ENCODE results near the gene CREBBP. TPM values are rescaled to one million over a fixed set of nuclear protein-coding genes. Genes with fewer than 3 reads are reported as not detected.

CREBBP gene
- total RNA-seq, 2 experiments from 2014 or later: 49.2 to 53.2 TPM

GRCh38 chr16:3730161-3731125, 150.1 kb downstream of the CREBBP start:
- peaks cover 36% of the 10 kb centered on the region for H3K36me3 Mint-ChIP-seq
- no peaks in the 10 kb centered on the region for H3K4me1 Mint-ChIP-seq
- H3K27ac Mint-ChIP-seq: peak overlapping the region; percentile 12
- no peaks in the 10 kb centered on the region for H3K27me3 Mint-ChIP-seq
- CTCF ChIA-PET: no interaction called here
- no peak for DNase-seq
- no peak overlapping the region for H3K4me3 Mint-ChIP-seq
- ATAC-seq: no peak
- no peaks in the 10 kb centered on the region for H3K9me3 Mint-ChIP-seq (ENCODE audit: low read depth)

- CTCF ChIA-PET: no interaction called here
- ATAC-seq (no peak), DNase-seq (no peak)
- peaks cover 32% of the 10 kb centered on the region for H3K36me3 Mint-ChIP-seq
- no peak overlapping the region for H3K27ac Mint-ChIP-seq
- H3K4me3 Mint-ChIP-seq: no peak overlapping the region
- H3K4me1 Mint-ChIP-seq: no peaks in the 10 kb centered on the region
- H3K27me3 Mint-ChIP-seq: no peaks in the 10 kb centered on the region
- no peaks in the 10 kb centered on the region for H3K9me3 Mint-ChIP-seq (ENCODE audit: low read depth)
These were observed 151.1 kb downstream of the CREBBP start for GRCh38 chr16:3729161-3730112.

GRCh38 chr16:3728424-3729160, 151.9 kb downstream of the CREBBP start:
- Mint-ChIP-seq H3K4me1 (no peaks in the 10 kb centered on the region), H3K36me3 (peaks cover 26% of the 10 kb centered on the region), H3K27ac (no peak overlapping the region), H3K9me3 (ENCODE audit: low read depth) (no peaks in the 10 kb centered on the region), H3K4me3 (no peak overlapping the region), H3K27me3 (no peaks in the 10 kb centered on the region)
- ATAC-seq (no peak), DNase-seq (no peak)
- CTCF ChIA-PET: no interaction called here

- DNase-seq (no peak), ATAC-seq (no peak)
- no peaks in the 10 kb centered on the region for H3K4me1 Mint-ChIP-seq
- H3K27me3 Mint-ChIP-seq: peaks cover under 1% of the 10 kb centered on the region
- H3K27ac Mint-ChIP-seq: no peak overlapping the region
- H3K4me3 Mint-ChIP-seq: no peak overlapping the region
- CTCF ChIA-PET: no interaction called here
- peaks cover 26% of the 10 kb centered on the region for H3K36me3 Mint-ChIP-seq
- H3K9me3 Mint-ChIP-seq (ENCODE audit: low read depth): no peaks in the 10 kb centered on the region
These were observed 152.6 kb downstream of the CREBBP start for GRCh38 chr16:3727806-3728381.

- ATAC-seq (no peak), DNase-seq (no peak)
- Mint-ChIP-seq H3K27me3 (peaks cover 2% of the 10 kb centered on the region), H3K4me3 (no peak overlapping the region), H3K9me3 (ENCODE audit: low read depth) (no peaks in the 10 kb centered on the region), H3K27ac (no peak overlapping the region), H3K36me3 (peaks cover 21% of the 10 kb centered on the region), H3K4me1 (no peaks in the 10 kb centered on the region)
- CTCF ChIA-PET: no interaction called here
These were observed 154.4 kb downstream of the CREBBP start for GRCh38 chr16:3726021-3726687.

- H3K36me3 Mint-ChIP-seq: peaks cover 16% of the 10 kb centered on the region
- ATAC-seq (no peak), DNase-seq (no peak)
- CTCF ChIA-PET: no interaction called here
- H3K27ac Mint-ChIP-seq: no peak overlapping the region
- H3K4me3 Mint-ChIP-seq: no peak overlapping the region
- H3K4me1 Mint-ChIP-seq: no peaks in the 10 kb centered on the region
- peaks cover 2% of the 10 kb centered on the region for H3K27me3 Mint-ChIP-seq
- H3K9me3 Mint-ChIP-seq (ENCODE audit: low read depth): no peaks in the 10 kb centered on the region
These were observed 155.2 kb downstream of the CREBBP start for GRCh38 chr16:3725276-3725675.

GRCh38 chr16:3722508-3722907, 158.0 kb downstream of the CREBBP start:
- CTCF ChIA-PET: no interaction called here
- peaks cover 2% of the 10 kb centered on the region for H3K36me3 Mint-ChIP-seq
- ATAC-seq: no peak

GRCh38 chr16:3720418-3720817, 160.1 kb downstream of the CREBBP start:
- ATAC-seq: no peak
- DNase-seq: no peak
- Mint-ChIP-seq H3K27ac (no peak overlapping the region), H3K4me3 (no peak overlapping the region), H3K36me3 (peaks cover under 1% of the 10 kb centered on the region), H3K4me1 (peaks cover 20% of the 10 kb centered on the region), H3K27me3 (peaks cover 2% of the 10 kb centered on the region), H3K9me3 (ENCODE audit: low read depth) (no peaks in the 10 kb centered on the region)
- CTCF ChIA-PET: no interaction called here

More at GRCh38 chr16:3722508-3722907, 158.0 kb downstream of the CREBBP start:
- DNase-seq: no peak
- Mint-ChIP-seq H3K27me3 (peaks cover 2% of the 10 kb centered on the region), H3K9me3 (ENCODE audit: low read depth) (no peaks in the 10 kb centered on the region), H3K27ac (no peak overlapping the region), H3K4me3 (no peak overlapping the region), H3K4me1 (peaks cover 10% of the 10 kb centered on the region)

GRCh38 chr16:3718628-3719027, 161.9 kb downstream of the CREBBP start:
- ATAC-seq (no peak), DNase-seq (no peak)
- Mint-ChIP-seq H3K4me3 (peak overlapping the region; percentile 91), H3K36me3 (peaks cover 10% of the 10 kb centered on the region), H3K9me3 (ENCODE audit: low read depth) (no peaks in the 10 kb centered on the region), H3K4me1 (peaks cover 32% of the 10 kb centered on the region), H3K27ac (peak overlapping the region; percentile 19), H3K27me3 (peaks cover 2% of the 10 kb centered on the region)
- CTCF ChIA-PET: interaction anchor here (2.0 kb wide), 1 partner anchor 535 kb away, joined by 8 read pairs; no protein-coding TSS in a partner anchor

- DNase-seq (no peak), ATAC-seq (no peak)
- Mint-ChIP-seq H3K27me3 (peaks cover 2% of the 10 kb centered on the region), H3K4me1 (peaks cover 33% of the 10 kb centered on the region), H3K4me3 (peak overlapping the region; percentile 91), H3K9me3 (ENCODE audit: low read depth) (no peaks in the 10 kb centered on the region), H3K27ac (peak overlapping the region; percentile 90), H3K36me3 (peaks cover 11% of the 10 kb centered on the region)
- CTCF ChIA-PET: interaction anchor here (1.5 to 2.0 kb wide), 2 partner anchors 17 to 536 kb away, joined by 5 to 8 read pairs; no protein-coding TSS in a partner anchor
These were observed 162.5 kb downstream of the CREBBP start for GRCh38 chr16:3718019-3718391.

- peak; percentile 97 for ATAC-seq
- H3K4me3 Mint-ChIP-seq: peak within 1 kb of the TSS; percentile 91
- CTCF ChIA-PET: interaction anchor here (0.8 to 2.0 kb wide), 3 partner anchors 17 to 537 kb away, joined by 3 to 8 read pairs (median 5); no protein-coding TSS in a partner anchor
- no peaks in the 10 kb centered on the region for H3K27me3 Mint-ChIP-seq
- H3K27ac Mint-ChIP-seq: peak within 1 kb of the TSS; percentile 91
- H3K9me3 Mint-ChIP-seq (ENCODE audit: low read depth): no peaks in the 10 kb centered on the region
- peak; percentile 91 for DNase-seq
- H3K36me3 Mint-ChIP-seq: peaks cover 13% of the 10 kb centered on the region
- H3K4me1 Mint-ChIP-seq: peaks cover 36% of the 10 kb centered on the region
These were observed 163.1 kb downstream of the CREBBP start, which contains the start of gene TRAP1 for GRCh38 chr16:3717235-3718018. Gene TRAP1, minus strand, starts transcription at chr16:3717524. Its CDS starts 16 bp downstream, at chr16:3717508.

Data from activated CD8-positive, alpha-beta memory T cell treated with anti-CD3 and anti-CD28 coated beads, Interleukin-2, amount 10 ng/mL, durations not matched to agents 7 days and 5 days (primary cell).